ENCODE measurements around the gene SLC4A5. TPM values are rescaled to one million over a fixed set of nuclear protein-coding genes. Genes with fewer than 3 reads are reported as not detected.

Gene SLC4A5
- polyA plus RNA-seq, 1 of the 3 experiments (the other 2 are of a cell fraction): 0.25 TPM

GRCh38 chr2:74371421-74371820 lies 28.2 kb upstream of the SLC4A5 start (continued):
- TF ChIP-seq IRF3 (IDR thresholded peaks at IDR 0.05; ENCODE audit: low read depth, low read length) (no peak), USF1 (IDR thresholded peaks at IDR 0.05; ENCODE audit: borderline replicate concordance, low read depth) (no peak), MAX (IDR thresholded peaks at IDR 0.05; ENCODE audit: low read depth) (no peak)

- no peak for TF ChIP-seq ZBTB33 (IDR thresholded peaks at IDR 0.05; ENCODE audit: borderline replicate concordance, low read depth)
- no peak for TF ChIP-seq EZH2phosphoT487 (IDR thresholded peaks at IDR 0.05; ENCODE audit: borderline replicate concordance, low read depth)
- no peak for TF ChIP-seq ELF1 (IDR thresholded peaks at IDR 0.05)
- no peak for TF ChIP-seq USF1 (IDR thresholded peaks at IDR 0.05; ENCODE audit: borderline replicate concordance, low read depth)
- no peak for TF ChIP-seq IRF3 (IDR thresholded peaks at IDR 0.05; ENCODE audit: low read depth, low read length)
- TF ChIP-seq MXI1 (IDR thresholded peaks at IDR 0.05; ENCODE audit: low read depth, low read length): no peak
- no peak for TF ChIP-seq YY1 (IDR thresholded peaks at IDR 0.05; ENCODE audit: low read depth)
- no peak for TF ChIP-seq NRF1 (IDR thresholded peaks at IDR 0.05; ENCODE audit: low read depth, low read length)
- TF ChIP-seq TAF1 (IDR thresholded peaks at IDR 0.05; ENCODE audit: borderline replicate concordance, low read depth, low read length): no peak
- no peak for TF ChIP-seq CTCF (IDR thresholded peaks at IDR 0.05)
- TF ChIP-seq TEAD4 (IDR thresholded peaks at IDR 0.05; ENCODE audit: borderline replicate concordance, insufficient read depth): no peak
- no peak for TF ChIP-seq RCOR1 (IDR thresholded peaks at IDR 0.05; ENCODE audit: low read length)
- no peak for TF ChIP-seq USF2 (IDR thresholded peaks at IDR 0.05; ENCODE audit: borderline replicate concordance, low read depth, low read length)
- TF ChIP-seq CHD2 (IDR thresholded peaks at IDR 0.05; ENCODE audit: low read length, partially characterized antibody): no peak
- TF ChIP-seq SIN3A (IDR thresholded peaks at IDR 0.05; ENCODE audit: borderline replicate concordance, low read depth, low read length): no peak
- TF ChIP-seq MAX (IDR thresholded peaks at IDR 0.05; ENCODE audit: low read depth): no peak
- 97% methylated on average over 6 of the region's 7 CpGs for WGBS (ENCODE audit: low lambda C conversion rate)
- POLR2A ChIA-PET: no interaction called here
- H3K9me2 ChIP-seq: no peaks in the 10 kb centered on the region
- H3K27me3 ChIP-seq (ENCODE audit: insufficient read depth): no peaks in the 10 kb centered on the region
- no peaks in the 10 kb centered on the region for H3F3A ChIP-seq (replicated peaks; ENCODE audit: insufficient read depth)
- no peak overlapping the region for H3K27ac ChIP-seq (ENCODE audit: low read depth in 2 of 2, low read length in 1 of 2)
- no peak overlapping the region for H3K9ac ChIP-seq
- no peak overlapping the region for H3K4me2 ChIP-seq
- H4K20me1 ChIP-seq (ENCODE audit: insufficient read depth): no peaks in the 10 kb centered on the region
- H2AFZ ChIP-seq (ENCODE audit: low read depth): no peak overlapping the region
- peaks cover 14% of the 10 kb centered on the region; the same call in 1 of the 2 replicates for H3K79me2 ChIP-seq (ENCODE audit: insufficient read depth)
- no peaks in the 10 kb centered on the region for H3K9me3 ChIP-seq
- H3K36me3 ChIP-seq (replicated peaks in 1 of 2; ENCODE audit: control insufficient read depth in 1 of 2, insufficient read depth in 2 of 2, low read length in 1 of 2): peaks cover 17 to 66% of the 10 kb centered on the region in 2 experiments
- CTCF ChIA-PET: interaction anchor here (0.5 to 3.9 kb wide), 5 partner anchors 22 to 735 kb away, joined by 3 to 17 read pairs (median 4); no protein-coding TSS in a partner anchor
- peaks cover 3 to 18% of the 10 kb centered on the region in 2 experiments; a peak in 2 of 4 replicates for H3K4me1 ChIP-seq (ENCODE audit: control insufficient read depth in 1 of 2, insufficient read depth in 2 of 2, low read depth in 1 of 2, low read length in 1 of 2)
- no peak overlapping the region for H3K4me3 ChIP-seq (ENCODE audit: low read depth in 2 of 2, low read length in 1 of 2)
- DNase-seq: no peak
Measured at GRCh38 chr2:74369976-74370375, 26.8 kb upstream of the SLC4A5 start.
